GM18909 (cell line): ENCODE data around the gene OTUB2.

Source experiments
- ATAC-seq: cut with Tn5 transposase; IDR thresholded peaks from one replicate; pipeline ENCODE4 v1.9.1; 2021; ENCODE audit warnings: mild to moderate bottlenecking; ENCODE audit not compliant: unreplicated experiment, poor library complexity

OTUB2 gene

GRCh38 chr14:94088516-94088915, 62.4 kb downstream of the OTUB2 start:
- no peak for ATAC-seq

- ATAC-seq: no peak
These were observed 63.3 kb downstream of the OTUB2 start for GRCh38 chr14:94089479-94089878.

GRCh38 chr14:94093418-94093817, 67.3 kb downstream of the OTUB2 start:
- ATAC-seq: no peak

- ATAC-seq: no peak
These were observed 71.0 kb downstream of the OTUB2 start for GRCh38 chr14:94097091-94097490.
